K562 (cell line): ENCODE results near the gene MAML1.

ENCODE experiments used
- ELF4 ChIP-seq: fragments of 450-650 bp; formaldehyde crosslinking; IDR thresholded peaks from 2 replicates; pipeline ENCODE4 v1.4.0; 2022; ENCODE audit warnings: missing genetic modification characterization
- HOXB6 ChIP-seq: fragments of 250-450 bp; sonication (Bioruptor Pico); IDR thresholded peaks from 2 replicates; pipeline ENCODE4 v1.5.1; 2022; ENCODE audit warnings: mild to moderate bottlenecking, borderline replicate concordance
- TAF1 ChIP-seq: IDR thresholded peaks from 2 replicates; pipeline ENCODE4 v1.6.1; 2011; ENCODE audit warnings: mild to moderate bottlenecking, low read length, moderate library complexity; ENCODE audit not compliant: insufficient read depth, control insufficient read depth, severe bottlenecking; ENCODE audit errors: extremely low read depth
- TF ChIP-seq, protein P1 (sequence below): sonication (generic); formaldehyde crosslinking; IDR thresholded peaks from 2 replicates; pipeline ENCODE4 v1.8.1; 2022; ENCODE audit warnings: missing genetic modification reagents

DNA sequence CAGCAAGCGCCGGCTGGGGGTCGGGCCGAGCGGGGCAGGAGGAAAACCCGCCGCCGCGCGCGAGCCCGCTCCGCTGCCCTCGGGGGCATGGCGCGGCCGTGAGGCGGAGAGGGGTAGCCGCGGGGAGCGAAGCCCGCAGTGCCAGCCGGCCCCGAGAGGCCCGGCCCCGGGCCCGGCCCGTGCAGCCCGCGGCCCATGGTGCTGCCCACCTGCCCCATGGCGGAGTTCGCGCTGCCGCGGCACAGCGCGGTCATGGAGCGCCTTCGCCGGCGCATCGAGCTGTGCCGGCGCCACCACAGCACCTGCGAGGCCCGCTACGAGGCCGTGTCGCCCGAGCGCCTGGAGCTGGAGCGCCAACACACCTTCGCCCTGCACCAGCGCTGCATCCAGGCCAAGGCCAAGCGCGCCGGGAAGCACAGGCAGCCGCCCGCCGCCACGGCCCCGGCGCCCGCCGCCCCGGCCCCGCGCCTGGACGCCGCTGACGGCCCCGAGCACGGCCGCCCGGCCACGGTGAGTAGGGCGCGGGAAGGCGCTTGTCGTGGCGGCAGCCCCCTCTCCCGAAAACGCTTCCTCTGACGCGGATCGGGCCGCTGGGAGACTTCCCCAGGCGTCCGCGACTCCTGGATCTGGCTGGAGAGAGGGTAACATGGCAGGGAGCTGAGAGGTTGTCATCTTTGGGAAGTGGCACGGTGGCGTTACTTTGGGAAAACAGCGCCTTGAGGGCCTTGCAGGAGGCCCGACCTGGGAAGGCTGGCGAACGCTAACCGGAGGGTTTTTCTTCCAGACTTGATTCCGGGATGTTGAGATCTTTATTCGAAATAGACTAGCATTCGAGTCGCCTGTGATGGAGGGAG, 523 bp downstream of the MAML1 start:
- no peak for TF ChIP-seq ELF4 (CRISPR knock-in tag)
- TF ChIP-seq HOXB6 (CRISPR knock-in tag), result no peak
- TF ChIP-seq TAF1, result no peak
- TF ChIP-seq, protein P1, sequence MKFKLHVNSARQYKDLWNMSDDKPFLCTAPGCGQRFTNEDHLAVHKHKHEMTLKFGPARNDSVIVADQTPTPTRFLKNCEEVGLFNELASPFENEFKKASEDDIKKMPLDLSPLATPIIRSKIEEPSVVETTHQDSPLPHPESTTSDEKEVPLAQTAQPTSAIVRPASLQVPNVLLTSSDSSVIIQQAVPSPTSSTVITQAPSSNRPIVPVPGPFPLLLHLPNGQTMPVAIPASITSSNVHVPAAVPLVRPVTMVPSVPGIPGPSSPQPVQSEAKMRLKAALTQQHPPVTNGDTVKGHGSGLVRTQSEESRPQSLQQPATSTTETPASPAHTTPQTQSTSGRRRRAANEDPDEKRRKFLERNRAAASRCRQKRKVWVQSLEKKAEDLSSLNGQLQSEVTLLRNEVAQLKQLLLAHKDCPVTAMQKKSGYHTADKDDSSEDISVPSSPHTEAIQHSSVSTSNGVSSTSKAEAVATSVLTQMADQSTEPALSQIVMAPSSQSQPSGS, result no peak
